Hematopoietic multipotent progenitor cell treated with erythropoietin and hydrocortisone succinate and interleukin-3 and kit ligand, for 6 days (in vitro differentiated cells): ENCODE measurements around the gene MRPS10.
A peak's percentile ranks its signal among the peaks of the same experiment; 100 is the strongest.
"Not testable (repeated sequence)": the region's sequence is repeated elsewhere in the genome, so short reads cannot be mapped to it uniquely, and the experiment has no call there.

ENCODE experiments used
- DNase-seq: peaks from one replicate; pipeline ENCODE4 v3.0.0-alpha.2; 2015

MRPS10 gene

GRCh38 chr6:42204768-42205282, 12.8 kb downstream of the MRPS10 start:
- no peak for DNase-seq

DNA sequence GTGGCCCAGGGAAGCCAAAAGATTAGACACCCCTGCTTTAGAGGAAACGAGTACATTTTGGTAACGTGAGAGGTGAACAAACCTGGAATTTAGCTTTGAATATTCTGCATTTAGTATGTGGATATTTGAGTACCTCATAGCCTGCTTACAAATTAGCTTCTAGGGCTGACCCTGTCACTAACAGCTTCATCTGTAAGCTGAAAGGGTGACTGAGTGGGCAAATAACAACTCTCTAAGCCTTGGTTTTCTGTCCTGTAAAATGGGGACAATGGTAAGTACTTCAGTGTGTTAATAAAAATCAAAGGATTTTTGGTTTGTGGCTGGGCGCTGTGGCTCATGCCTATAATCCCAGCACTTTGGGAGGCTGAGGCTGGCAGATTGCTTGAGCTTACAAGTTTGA, 14.5 kb downstream of the MRPS10 start:
- no peak for DNase-seq

DNA sequence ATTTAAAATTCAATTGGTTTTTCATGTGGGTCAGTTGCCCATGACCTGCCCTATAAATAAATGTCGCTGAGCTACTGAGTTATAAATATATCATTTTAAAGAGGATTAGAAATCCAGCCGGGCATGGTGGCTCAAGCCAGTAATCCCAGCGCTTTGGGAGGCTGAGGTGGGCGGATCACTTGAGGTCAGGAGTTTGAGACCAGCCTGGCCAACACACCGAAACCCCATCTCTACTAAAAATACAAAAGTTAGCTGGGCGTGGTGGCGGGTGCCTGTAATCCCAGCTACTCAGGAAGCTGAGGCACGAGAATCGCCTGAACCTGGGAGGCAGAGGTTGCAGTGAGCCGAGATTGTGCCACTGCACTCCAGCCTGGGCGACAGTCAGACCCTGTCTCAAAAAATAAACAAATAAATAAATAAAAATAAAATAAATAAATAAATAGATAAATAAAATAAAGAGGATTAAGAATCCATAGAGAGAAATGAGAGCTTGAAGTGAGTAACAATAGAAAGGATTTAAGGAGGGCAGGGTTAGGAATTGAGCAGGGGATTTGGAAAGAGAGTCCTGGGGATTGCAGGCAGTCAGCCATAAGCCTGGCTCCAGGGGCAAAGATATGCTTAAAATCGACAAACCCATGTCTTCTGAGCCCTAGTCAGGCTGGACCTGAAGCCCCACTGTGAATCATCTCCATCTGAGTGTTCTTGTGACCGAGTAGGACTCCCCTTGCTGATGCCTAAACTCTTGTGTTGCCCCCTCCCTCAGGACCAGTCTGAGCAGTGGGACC, 15.3 kb downstream of the MRPS10 start:
- DNase-seq: not testable (repeated sequence)

- DNase-seq: no peak
Observed at GRCh38 chr6:42201382-42201781, 16.3 kb downstream of the MRPS10 start.

GRCh38 chr6:42200035-42200434, 17.6 kb downstream of the MRPS10 start:
- DNase-seq: no peak

DNA sequence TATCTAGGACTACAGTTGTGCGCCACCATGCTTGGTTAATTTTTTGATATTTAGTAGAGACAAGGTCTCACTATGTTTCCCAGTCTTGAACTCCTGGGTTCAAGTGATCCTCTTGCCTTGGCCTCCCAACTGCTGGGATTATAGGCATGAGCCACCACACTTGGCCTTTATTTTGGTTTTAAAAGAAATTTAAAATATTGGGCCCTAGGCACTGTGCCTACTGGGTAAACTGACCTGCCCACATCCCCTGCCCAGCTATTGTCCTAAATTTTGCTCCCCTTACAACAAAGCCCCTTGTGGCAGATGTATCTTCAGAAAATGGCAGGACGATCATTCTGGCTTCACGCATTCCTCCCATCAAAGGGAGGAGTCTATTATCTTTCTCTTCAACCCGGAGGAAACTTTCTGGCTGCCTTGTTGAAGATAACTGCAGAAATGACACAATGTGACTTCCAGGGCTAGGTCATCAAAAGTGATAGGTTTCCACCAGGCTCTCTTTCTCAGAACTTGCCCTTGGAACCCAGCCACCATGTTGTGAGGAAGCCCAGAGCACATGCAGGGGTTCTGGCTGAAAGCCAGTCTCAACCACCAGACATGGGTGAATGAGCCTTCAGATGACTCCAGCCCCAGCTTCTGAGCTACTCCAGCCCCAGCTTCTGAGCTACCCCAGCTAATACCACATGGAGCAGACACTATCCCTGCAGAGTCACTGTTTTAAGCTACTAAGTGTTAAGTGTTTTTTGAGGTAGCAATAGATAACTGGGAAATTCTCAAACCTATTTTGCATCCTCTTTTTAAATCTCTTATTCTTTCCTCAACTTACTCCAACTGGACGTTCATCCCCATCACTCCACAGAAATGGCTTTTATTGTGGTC, 18.3 kb downstream of the MRPS10 start:
- peak; percentile 95 for DNase-seq

DNA sequence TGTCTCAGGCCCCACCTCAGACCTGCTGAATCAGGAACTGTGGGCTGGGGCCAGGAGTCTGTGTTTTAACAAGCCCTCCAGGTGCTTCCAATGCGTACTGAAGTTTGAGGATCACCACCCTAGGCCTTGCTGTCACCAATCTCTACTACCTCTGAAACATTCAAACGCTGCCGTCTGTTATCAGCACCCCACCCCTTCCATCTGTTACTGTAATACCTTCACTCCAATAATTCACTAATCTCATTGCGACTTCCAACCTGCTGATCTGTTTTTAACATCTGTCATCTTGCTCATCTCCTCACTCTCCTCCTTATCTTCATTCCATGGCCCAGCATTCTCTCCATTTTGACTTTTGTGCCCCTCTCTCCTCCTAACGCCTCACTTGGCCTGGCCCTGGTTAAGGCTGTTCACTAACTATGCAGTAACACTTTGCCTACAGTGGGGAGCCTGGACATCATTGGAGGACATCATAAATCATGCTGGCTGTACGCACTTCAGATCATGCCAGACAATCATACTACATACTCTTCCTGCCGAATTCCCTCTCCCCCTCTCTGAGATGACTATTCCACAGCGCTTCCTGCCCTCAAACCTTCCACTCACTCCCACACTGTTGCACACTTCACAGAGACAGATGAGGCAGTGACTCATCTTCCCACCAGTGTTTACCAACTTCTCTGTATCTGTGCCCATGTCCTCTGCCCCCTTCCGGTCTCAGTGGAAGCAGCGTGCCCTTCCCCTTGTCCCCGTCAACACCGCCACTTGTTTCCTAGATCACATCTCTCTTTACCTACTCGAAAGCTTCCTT, 19.9 kb downstream of the MRPS10 start:
- peak; percentile 88 for DNase-seq

DNA sequence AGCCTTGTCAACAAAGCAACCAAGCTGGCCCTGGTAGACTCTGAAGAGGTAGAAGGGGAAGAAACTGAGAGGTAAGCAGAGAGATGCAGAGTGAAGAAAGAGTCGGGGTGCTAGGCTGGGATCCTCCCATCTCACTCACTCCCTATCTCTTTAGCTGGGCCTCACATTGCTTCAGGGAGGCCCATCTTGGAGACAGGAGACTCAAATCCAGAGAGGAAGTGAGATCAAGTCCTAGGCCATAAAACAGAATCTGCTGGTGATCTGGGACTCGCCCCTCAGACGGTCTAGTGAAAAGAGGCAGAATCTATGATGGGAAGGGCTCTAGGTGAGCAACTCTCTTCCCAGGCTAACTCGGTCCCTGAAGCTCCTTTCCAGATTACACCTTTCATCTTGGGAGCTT, 22.2 kb downstream of the MRPS10 start:
- no peak for DNase-seq

DNA sequence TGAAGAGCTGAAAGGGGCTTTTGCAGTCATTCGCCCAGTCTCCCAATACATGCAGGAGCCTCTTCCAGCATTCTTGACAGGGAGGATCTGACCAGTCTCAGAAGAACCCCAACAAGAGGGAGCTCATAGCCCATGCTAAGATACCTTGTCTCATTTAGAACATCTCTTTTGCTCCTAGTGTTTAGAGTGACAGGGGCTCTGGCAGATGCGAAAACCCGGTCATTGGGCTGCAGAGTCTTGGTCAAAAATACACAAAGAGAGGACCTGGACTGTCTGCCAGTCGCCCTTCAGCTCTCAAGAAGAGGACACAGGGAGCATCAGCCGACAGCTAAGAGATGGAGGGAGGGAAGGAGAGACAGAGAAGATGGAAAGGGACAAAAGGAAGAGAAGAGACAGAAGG, 23.6 kb downstream of the MRPS10 start:
- DNase-seq: no peak

- no peak for DNase-seq
Observed at GRCh38 chr6:42193491-42193894, 24.2 kb downstream of the MRPS10 start.

DNA sequence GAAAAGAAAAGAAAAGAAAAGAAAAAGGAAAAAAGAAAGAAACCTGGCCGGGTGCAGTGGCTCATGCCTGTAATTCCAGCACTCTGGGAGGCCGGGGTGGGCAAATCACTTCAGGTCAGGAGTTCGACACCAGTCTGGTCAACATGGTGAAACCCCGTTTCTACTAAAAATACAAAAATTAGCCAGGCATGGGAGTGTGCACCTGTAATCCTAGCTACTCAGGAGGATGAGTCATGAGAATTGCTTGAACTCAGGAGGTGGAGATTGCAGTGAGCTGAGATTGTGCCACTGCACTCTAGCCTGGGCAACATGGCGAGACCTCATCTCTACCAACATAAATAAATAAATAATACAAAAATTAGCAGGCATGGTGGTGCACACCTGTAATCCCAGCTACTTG, 25.3 kb downstream of the MRPS10 start:
- DNase-seq: not testable (repeated sequence)

DNA sequence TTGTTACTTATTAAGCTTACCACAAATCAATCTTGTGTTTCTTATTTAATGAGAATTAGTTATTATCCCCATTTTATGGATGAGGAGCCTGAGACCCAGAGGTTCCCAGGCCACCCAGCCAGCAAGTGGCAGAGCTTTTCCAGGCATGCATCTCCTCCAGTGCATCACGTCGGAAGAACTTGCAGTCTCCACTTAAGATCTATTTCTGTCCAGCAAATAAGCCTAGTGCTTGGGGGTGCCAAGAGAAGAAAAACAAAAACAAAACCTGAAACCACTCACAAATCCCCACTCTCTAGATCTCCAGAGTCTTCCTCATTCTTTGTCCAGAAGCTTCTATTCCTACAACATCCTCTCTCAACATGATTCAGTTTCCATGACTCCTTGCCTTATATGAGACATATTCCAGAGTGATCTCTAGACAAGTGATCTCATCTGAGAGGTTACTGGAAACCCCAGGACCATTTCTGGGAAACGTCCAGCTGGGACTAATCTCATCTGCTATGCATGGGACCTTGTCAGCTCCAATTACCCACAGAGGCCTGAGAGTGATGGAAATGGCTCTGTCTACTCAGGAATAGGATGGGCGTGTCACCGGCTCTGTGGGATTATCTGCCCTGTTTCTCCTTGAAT, 27.0 kb downstream of the MRPS10 start:
- DNase-seq: no peak

DNA sequence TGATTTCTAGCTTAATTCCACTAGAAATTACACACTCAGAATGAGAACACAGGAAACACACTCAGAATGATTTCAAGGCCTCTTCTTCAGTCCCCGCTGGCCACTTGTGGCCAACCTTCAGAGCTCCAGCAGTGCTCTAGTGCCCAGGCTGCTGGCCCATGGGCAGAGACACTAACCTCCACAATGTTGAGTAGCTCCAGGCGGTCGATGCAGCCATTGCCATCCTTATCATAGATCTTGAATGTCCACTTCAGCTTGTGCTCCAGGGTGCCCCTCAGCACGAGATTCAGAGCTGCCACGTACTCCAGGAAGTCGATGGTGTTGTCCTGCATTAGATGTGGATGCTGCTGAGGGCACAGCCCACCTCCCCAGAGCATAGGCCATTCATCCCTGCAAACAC, 29.3 kb downstream of the MRPS10 start:
- DNase-seq: no peak

DNA sequence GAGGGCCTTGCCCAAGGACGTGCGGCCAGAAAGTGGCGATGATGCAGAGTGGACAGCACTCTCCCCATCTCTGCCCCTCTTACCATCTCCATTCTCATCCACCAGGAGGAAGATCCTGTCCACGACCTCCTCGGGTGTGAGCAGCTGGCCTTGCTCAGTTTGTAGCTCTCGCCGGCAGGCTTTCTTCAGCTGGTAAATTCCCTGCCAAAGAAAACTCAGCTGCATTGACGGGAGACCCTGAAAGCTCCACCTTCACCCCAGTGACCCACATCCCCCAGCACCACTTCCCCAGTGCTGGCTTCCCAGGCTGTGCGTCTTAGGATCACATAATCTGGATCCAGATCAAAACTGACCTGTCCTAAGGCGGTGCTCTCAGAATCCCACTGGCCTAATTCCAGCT, 32.1 kb downstream of the MRPS10 start:
- DNase-seq: no peak

- DNase-seq: no peak
Observed at GRCh38 chr6:42184475-42184874, 33.2 kb downstream of the MRPS10 start.

DNA sequence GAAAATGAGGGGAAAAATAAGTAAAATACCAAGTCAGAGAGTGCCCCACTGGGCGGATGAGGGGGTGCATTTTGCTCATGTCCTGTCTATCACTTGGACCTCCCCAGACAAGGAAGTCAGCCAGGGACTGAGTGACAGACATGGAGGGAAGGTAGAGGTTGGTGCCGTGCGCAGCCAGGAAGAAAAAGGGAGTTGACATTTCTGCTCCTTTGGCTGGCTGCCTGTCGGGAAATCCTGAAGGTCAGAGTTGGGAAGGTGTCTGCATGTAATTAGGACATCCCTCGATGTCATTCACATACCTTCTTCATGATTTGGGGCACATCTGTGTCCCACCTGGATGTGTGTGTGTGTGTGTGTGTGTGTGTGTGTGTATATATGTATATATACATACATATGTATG, 35.6 kb downstream of the MRPS10 start:
- DNase-seq: no peak

- DNase-seq: no peak
Observed at GRCh38 chr6:42179945-42180313, 37.7 kb downstream of the MRPS10 start.

- DNase-seq: no peak
Observed at GRCh38 chr6:42179261-42179944, 38.3 kb downstream of the MRPS10 start.

GRCh38 chr6:42177514-42178364, 39.9 kb downstream of the MRPS10 start:
- no peak for DNase-seq

DNA sequence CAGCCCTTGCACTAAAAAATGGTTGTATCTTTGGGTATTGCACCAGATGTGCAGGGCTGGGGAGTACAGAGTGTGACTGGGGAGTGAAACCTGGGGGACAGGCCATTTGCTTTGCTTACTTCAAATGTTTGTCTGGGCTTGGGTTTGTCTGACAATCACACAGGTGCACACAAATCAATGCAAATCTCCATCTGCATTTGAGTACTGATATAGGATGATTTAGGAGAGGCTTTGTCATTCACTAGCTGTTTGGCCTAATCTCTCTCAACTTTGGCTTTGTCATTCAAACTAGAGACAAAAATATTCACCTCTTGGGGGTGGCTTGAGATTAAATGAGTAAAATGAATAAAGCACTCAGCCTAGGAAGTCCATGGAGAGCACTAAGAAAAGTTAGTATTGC, 40.7 kb downstream of the MRPS10 start:
- DNase-seq: no peak

DNA sequence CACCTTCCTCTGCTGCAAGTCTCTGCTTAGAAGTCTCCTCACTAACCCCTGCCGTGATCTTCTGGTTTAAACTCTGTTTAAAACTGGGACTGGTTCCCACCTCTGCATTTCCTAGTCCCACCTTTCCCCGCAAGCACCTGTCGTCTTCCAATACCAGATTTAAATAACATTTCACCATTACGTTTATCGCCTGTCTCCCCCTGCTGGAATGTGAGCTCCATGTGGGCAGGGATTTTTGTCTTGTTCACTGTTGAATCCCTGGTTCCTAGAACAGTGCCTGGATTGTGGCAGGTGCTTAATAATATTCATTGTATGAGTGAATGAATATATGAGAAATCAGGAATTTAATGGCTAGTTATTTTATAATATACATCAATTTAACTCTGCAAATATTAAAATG, 41.8 kb downstream of the MRPS10 start:
- no peak for DNase-seq
